Activated CD8-positive, alpha-beta memory T cell treated with anti-CD3 and anti-CD28 coated beads, Interleukin-2, amount 50 U/mL, for 4 hours (primary cell): Measurements from ENCODE around the gene HOPX.
"Not testable (repeated sequence)": the region's sequence is repeated elsewhere in the genome, so short reads cannot be mapped to it uniquely, and the experiment has no call there.

Experiments used
- DNase-seq: peaks from one replicate; pipeline ENCODE4 v3.0.0-alpha.2; 2020

Gene HOPX

GRCh38 chr4:56686537-56687231, 5.6 kb upstream of the HOPX start:
- DNase-seq = no peak

- DNase-seq = no peak
Observed at GRCh38 chr4:56684320-56685050, 3.4 kb upstream of the HOPX start.

- no peak for DNase-seq
Observed at GRCh38 chr4:56683455-56683854, 2.4 kb upstream of the HOPX start.

GRCh38 chr4:56681853-56682525, 893 bp upstream of the HOPX start:
- DNase-seq = no peak

GRCh38 chr4:56680266-56680665, 830 bp downstream of the HOPX start:
- DNase-seq = no peak

GRCh38 chr4:56677711-56678110, 3.4 kb downstream of the HOPX start:
- no peak for DNase-seq

- DNase-seq = no peak
Observed at GRCh38 chr4:56674984-56675383, 6.1 kb downstream of the HOPX start.

GRCh38 chr4:56671860-56672259, 9.2 kb downstream of the HOPX start:
- no peak for DNase-seq

- no peak for DNase-seq
Observed at GRCh38 chr4:56671373-56671772, 9.7 kb downstream of the HOPX start.

GRCh38 chr4:56668267-56668666, 12.8 kb downstream of the HOPX start:
- DNase-seq = no peak

GRCh38 chr4:56667396-56667795, 13.7 kb downstream of the HOPX start:
- not testable (repeated sequence) for DNase-seq

- DNase-seq = no peak
Observed at GRCh38 chr4:56666279-56666678, 14.8 kb downstream of the HOPX start.

- no peak for DNase-seq
Observed at GRCh38 chr4:56665781-56666180, 15.3 kb downstream of the HOPX start.

- DNase-seq = no peak
Observed at GRCh38 chr4:56662782-56663468, 18.2 kb downstream of the HOPX start.

- no peak for DNase-seq
Observed at GRCh38 chr4:56659946-56660345, 21.1 kb downstream of the HOPX start.

- no peak for DNase-seq
Observed at GRCh38 chr4:56658528-56658927, 22.6 kb downstream of the HOPX start.

- no peak for DNase-seq
Observed at GRCh38 chr4:56657818-56658217, 23.3 kb downstream of the HOPX start.

GRCh38 chr4:56657128-56657527, 24.0 kb downstream of the HOPX start:
- no peak for DNase-seq

- peak; percentile 55 for DNase-seq
Observed at GRCh38 chr4:56656346-56656643, 24.8 kb downstream of the HOPX start.

GRCh38 chr4:56655627-56656345, 25.3 kb downstream of the HOPX start:
- peak; percentile 29 for DNase-seq

GRCh38 chr4:56655209-56655626, 25.9 kb downstream of the HOPX start:
- DNase-seq = peak; percentile 25

GRCh38 chr4:56654238-56654632, 26.9 kb downstream of the HOPX start:
- DNase-seq = no peak
